Activated T-helper 2 cell treated with anti-CD3 and anti-CD28 coated beads, Interferon-gamma antibody, Interleukin-2, Interleukin-4, amounts not matched to agents 10 μg/mL and 5 μg/mL and 100 μg/mL, durations not matched to agents 14 hours and 24 hours and 36 hours (primary cell): ENCODE data around the gene TIPRL. TPM values are rescaled to one million over a fixed set of nuclear protein-coding genes. Genes with fewer than 3 reads are reported as not detected.
A peak's percentile ranks its signal among the peaks of the same experiment; 100 is the strongest.
"Not testable (repeated sequence)": the region's sequence is repeated elsewhere in the genome, so short reads cannot be mapped to it uniquely, and the experiment has no call there.

Experiments used
- DNase-seq: peaks from one replicate; pipeline ENCODE4 v3.0.0; 2021; ENCODE audit warnings: low spot score
- H3K27ac Mint-ChIP-seq: one replicate; pipeline ENCODE4 v1.8.0; 2021; ENCODE audit warnings: mixed read lengths
- H3K27me3 Mint-ChIP-seq: one replicate; pipeline ENCODE4 v1.8.0; 2021; ENCODE audit warnings: low read depth, mixed read lengths
- H3K36me3 Mint-ChIP-seq: one replicate; pipeline ENCODE4 v1.8.0; 2021; ENCODE audit warnings: low read depth, mixed read lengths
- H3K4me1 Mint-ChIP-seq: one replicate; pipeline ENCODE4 v1.8.0; 2021; ENCODE audit warnings: low read depth, mixed read lengths
- H3K4me3 Mint-ChIP-seq: one replicate; pipeline ENCODE4 v1.8.0; 2021; ENCODE audit warnings: low read depth, mild to moderate bottlenecking, moderate library complexity, mixed read lengths
- H3K9me3 Mint-ChIP-seq: one replicate; pipeline ENCODE4 v1.8.0; 2021; ENCODE audit warnings: mixed read lengths
- intact Hi-C: fragments of 100-400 bp; cut with micrococcal nuclease; formaldehyde crosslinking; loops from one replicate; pipeline ENCODE4 v1.15.1; 2023
- total RNA-seq: library from RNA; stranded (reverse); gene quantifications from 2 replicates; pipeline ENCODE4 v1.2.3, GENCODE V29; 2022

Gene TIPRL
- total RNA-seq, 1 donor from 2014 or later, result 63.4 TPM

- intact Hi-C loops, result no loop called here
- Mint-ChIP-seq H3K4me3 (no peak overlapping the region), H3K36me3 (no peaks in the 10 kb centered on the region)
Measured at GRCh38 chr1:168164771-168165170, 14.0 kb upstream of the TIPRL start.

GRCh38 chr1:168167806-168168205 lies 11.0 kb upstream of the TIPRL start:
- no peaks in the 10 kb centered on the region for H3K4me1 Mint-ChIP-seq

More at GRCh38 chr1:168164771-168165170, 14.0 kb upstream of the TIPRL start:
- no peaks in the 10 kb centered on the region for H3K4me1 Mint-ChIP-seq
- no peak overlapping the region for H3K27ac Mint-ChIP-seq
- H3K9me3 Mint-ChIP-seq, result peaks cover 9% of the 10 kb centered on the region
- H3K27me3 Mint-ChIP-seq, result peaks cover 8% of the 10 kb centered on the region
- DNase-seq, result no peak

GRCh38 chr1:168170564-168171508 lies 7.9 kb upstream of the TIPRL start:
- no peaks in the 10 kb centered on the region for H3K4me1 Mint-ChIP-seq
- intact Hi-C loops, result loop anchor here (10.0 kb wide), 1 partner anchor 1904 kb away; the partner anchor contains the start of gene KIFAP3
- no peak for DNase-seq
- H3K27me3 Mint-ChIP-seq, result peaks cover 9% of the 10 kb centered on the region
- H3K9me3 Mint-ChIP-seq, result no peaks in the 10 kb centered on the region
- no peak overlapping the region for H3K4me3 Mint-ChIP-seq
- H3K27ac Mint-ChIP-seq, result no peak overlapping the region
- no peaks in the 10 kb centered on the region for H3K36me3 Mint-ChIP-seq

More at GRCh38 chr1:168167806-168168205, 11.0 kb upstream of the TIPRL start:
- DNase-seq, result no peak
- no peak overlapping the region for H3K4me3 Mint-ChIP-seq
- intact Hi-C loops, result no loop called here
- H3K36me3 Mint-ChIP-seq, result no peaks in the 10 kb centered on the region
- no peak overlapping the region for H3K27ac Mint-ChIP-seq
- H3K27me3 Mint-ChIP-seq, result no peaks in the 10 kb centered on the region
- H3K9me3 Mint-ChIP-seq, result no peaks in the 10 kb centered on the region

GRCh38 chr1:168172250-168172915 lies 6.4 kb upstream of the TIPRL start:
- H3K27me3 Mint-ChIP-seq, result peaks cover 9% of the 10 kb centered on the region
- H3K4me3 Mint-ChIP-seq, result no peak overlapping the region
- no peaks in the 10 kb centered on the region for H3K9me3 Mint-ChIP-seq
- H3K36me3 Mint-ChIP-seq, result no peaks in the 10 kb centered on the region
- no peaks in the 10 kb centered on the region for H3K4me1 Mint-ChIP-seq
- H3K27ac Mint-ChIP-seq, result no peak overlapping the region
- no peak for DNase-seq
- intact Hi-C loops, result loop anchor here (10.0 kb wide), 1 partner anchor 1902 kb away; the partner anchor contains the start of gene KIFAP3

DNA sequence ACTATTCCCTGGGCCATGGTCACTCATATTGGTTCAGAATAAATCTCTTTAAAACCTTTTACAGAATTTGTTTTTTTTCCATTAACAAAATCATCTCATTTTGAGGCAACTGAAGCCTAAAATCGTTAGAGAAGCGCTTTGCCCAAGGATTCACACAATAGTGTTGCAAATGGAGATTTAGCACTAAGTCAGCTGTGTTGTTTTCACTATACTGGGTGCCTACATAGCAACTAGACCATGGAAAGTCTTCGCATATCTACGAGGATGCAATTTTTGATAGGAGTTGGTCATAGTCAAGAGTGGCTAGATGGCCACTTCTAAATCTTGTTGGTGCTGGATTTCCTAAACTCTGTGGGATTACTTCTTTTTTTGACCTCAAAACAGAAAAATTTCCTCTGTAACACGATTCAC lies 530 bp upstream of the TIPRL start:
- Mint-ChIP-seq H3K9me3 (no peaks in the 10 kb centered on the region), H3K36me3 (no peaks in the 10 kb centered on the region), H3K27me3 (peaks cover 7% of the 10 kb centered on the region), H3K4me1 (peaks cover 4% of the 10 kb centered on the region), H3K27ac (no peak overlapping the region), H3K4me3 (no peak overlapping the region)
- DNase-seq, result no peak
- intact Hi-C loops, result loop anchor here (1.0 to 10.0 kb wide), 6 partner anchors 41 to 1897 kb away; partner anchors contain the start of genes GPR161 and KIFAP3

DNA sequence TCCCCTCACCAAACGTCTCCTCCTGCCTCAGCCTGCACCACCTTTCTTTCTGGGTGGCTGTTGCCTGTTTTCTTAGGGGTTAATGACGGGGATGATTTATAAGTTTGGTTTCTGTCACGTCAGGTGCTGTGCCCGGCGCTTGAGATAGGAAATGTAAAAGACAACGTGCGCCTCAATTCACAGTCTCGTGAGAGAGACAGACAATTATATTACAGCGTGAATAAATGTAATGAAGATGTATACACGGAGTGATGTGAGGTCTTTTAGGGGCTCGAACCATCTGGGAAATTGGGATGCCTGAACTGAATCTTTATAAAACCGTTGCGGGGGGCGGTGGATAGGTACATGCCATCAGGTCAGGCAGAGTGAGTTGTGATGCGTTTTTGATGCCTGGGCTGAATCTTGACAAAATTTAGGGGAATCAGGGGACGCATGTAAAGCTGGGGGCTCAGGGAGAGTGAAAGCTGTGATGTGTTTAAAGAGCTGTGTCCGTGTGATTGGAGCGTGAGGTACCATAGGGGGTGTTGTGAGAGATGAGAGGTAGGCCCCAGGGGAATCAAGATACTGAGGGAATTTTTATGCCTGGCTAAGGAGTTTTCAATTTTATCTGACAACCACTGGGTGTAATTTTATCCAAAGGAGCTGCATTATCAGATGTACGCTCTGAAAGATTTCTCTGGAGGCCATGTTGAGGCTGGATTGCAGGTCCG lies 831 bp downstream of the TIPRL start:
- Mint-ChIP-seq H3K4me1 (peaks cover 11% of the 10 kb centered on the region), H3K36me3 (peaks cover 8% of the 10 kb centered on the region), H3K4me3 (no peak overlapping the region), H3K27me3 (peaks cover 3% of the 10 kb centered on the region), H3K27ac (no peak overlapping the region), H3K9me3 (no peaks in the 10 kb centered on the region)
- no peak for DNase-seq
- intact Hi-C loops, result loop anchor here (1.0 to 10.0 kb wide), 7 partner anchors 43 to 1895 kb away; partner anchors contain the start of genes GPR161, KIFAP3 and SFT2D2

GRCh38 chr1:168180148-168180524 lies 1.4 kb downstream of the TIPRL start:
- no peaks in the 10 kb centered on the region for H3K27me3 Mint-ChIP-seq
- H3K4me3 Mint-ChIP-seq, result no peak overlapping the region
- intact Hi-C loops, result no loop called here
- no peak for DNase-seq
- no peaks in the 10 kb centered on the region for H3K9me3 Mint-ChIP-seq
- no peak overlapping the region for H3K27ac Mint-ChIP-seq
- peaks cover 11% of the 10 kb centered on the region for H3K4me1 Mint-ChIP-seq
- H3K36me3 Mint-ChIP-seq, result peaks cover 13% of the 10 kb centered on the region

- intact Hi-C loops, H3K27ac Mint-ChIP-seq, H3K9me3 Mint-ChIP-seq, DNase-seq, H3K27me3 Mint-ChIP-seq: not testable (repeated sequence)
- Mint-ChIP-seq H3K4me3 (peak overlapping the region; percentile 33), H3K4me1 (peaks cover 11% of the 10 kb centered on the region), H3K36me3 (peaks cover 20% of the 10 kb centered on the region)
Measured at GRCh38 chr1:168181063-168181720, 2.4 kb downstream of the TIPRL start.

GRCh38 chr1:168187177-168187576 lies 8.4 kb downstream of the TIPRL start:
- Mint-ChIP-seq H3K27me3 (no peaks in the 10 kb centered on the region), H3K4me1 (peaks cover 13% of the 10 kb centered on the region), H3K4me3 (no peak overlapping the region), H3K36me3 (peaks cover 61% of the 10 kb centered on the region), H3K9me3 (no peaks in the 10 kb centered on the region), H3K27ac (no peak overlapping the region)
- intact Hi-C loops, result no loop called here
- no peak for DNase-seq

DNA sequence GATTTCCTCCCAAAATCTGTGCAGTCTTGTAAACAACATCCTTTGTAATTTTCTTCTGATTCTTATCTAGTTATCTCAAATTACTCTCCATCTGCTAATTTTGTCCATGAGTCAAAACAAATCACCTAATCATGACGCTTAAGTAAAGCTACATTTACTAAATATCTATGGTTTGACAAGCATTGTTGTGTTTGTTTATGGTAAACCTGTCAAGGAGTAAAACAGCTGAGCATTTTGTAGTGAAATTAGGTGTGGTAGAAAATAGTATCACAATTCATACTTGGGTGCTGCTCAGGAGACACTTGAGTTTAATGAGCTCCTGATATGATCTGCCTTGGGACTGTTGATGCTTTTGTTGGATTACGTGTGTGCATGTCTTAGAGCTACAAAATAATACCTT lies 11.6 kb downstream of the TIPRL start:
- no peaks in the 10 kb centered on the region for H3K27me3 Mint-ChIP-seq
- no peak for DNase-seq
- H3K27ac Mint-ChIP-seq, result no peak overlapping the region
- peaks cover 67% of the 10 kb centered on the region for H3K36me3 Mint-ChIP-seq
- H3K9me3 Mint-ChIP-seq, result no peaks in the 10 kb centered on the region
- H3K4me1 Mint-ChIP-seq, result peaks cover 13% of the 10 kb centered on the region
- no peak overlapping the region for H3K4me3 Mint-ChIP-seq
- intact Hi-C loops, result no loop called here

DNA sequence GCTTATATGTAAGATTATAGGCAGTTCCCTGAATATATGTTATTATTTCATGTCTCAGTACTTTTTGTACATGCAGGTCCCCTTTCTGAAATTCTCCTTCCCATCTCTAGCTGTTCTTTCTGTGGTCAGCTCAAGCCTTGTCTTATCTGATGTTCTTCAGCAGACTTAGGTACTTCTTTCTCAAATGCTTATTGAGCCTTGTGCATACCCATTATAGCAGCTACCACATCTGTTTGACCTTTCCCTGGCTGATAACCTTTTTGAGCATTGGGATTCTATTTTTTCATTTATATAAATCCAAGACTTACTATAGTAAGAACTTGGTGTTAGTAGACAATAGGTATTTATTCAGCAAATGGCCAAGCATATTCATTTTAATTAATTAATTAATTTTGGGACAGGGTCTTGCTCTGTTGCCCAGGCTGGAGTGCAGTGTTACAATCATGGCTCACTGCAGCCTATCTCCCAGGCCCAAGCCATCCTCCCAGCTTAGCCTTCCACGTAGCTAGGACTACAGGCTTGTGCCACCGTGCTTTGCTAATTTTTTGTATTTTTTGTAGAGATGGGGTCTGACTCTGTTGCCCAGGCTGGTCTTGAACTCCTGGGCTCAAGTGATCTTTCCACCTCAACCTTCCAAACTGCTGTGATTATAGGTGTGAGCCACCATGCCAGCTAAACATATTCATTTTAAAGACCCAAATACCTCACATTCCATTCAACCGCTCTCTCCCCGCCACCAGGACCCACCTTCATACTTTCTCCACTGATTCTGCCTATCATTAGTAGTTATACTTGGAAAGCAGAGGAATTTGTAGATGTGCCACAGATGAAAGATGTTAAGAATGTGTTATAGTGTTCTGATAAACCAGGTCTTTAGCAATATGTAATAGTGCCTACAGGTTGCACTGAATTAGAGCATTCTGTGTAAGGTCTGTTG lies 16.7 kb downstream of the TIPRL start:
- no peak for DNase-seq
- H3K9me3 Mint-ChIP-seq, result no peaks in the 10 kb centered on the region
- no peaks in the 10 kb centered on the region for H3K27me3 Mint-ChIP-seq
- peaks cover 22% of the 10 kb centered on the region for H3K4me1 Mint-ChIP-seq
- peak overlapping the region; percentile 4 for H3K27ac Mint-ChIP-seq
- intact Hi-C loops, result no loop called here
- peaks cover 67% of the 10 kb centered on the region for H3K36me3 Mint-ChIP-seq
- H3K4me3 Mint-ChIP-seq, result no peak overlapping the region
